Activated CD8-positive, alpha-beta memory T cell treated with anti-CD3 and anti-CD28 coated beads for 1 hour (primary cell): Measurements from ENCODE around the gene TBC1D1.

Experiments
- DNase-seq, 2 donors: peaks; one replicate each; pipeline ENCODE4 v3.0.0-alpha.2; 2020; ENCODE audit warnings: low read depth in 1 of 2; ENCODE audit errors: extremely low read depth in 1 of 2

The TBC1D1 gene

GRCh38 chr4:38045289-38045988, 154.6 kb downstream of the TBC1D1 start:
- DNase-seq = no peak

DNA sequence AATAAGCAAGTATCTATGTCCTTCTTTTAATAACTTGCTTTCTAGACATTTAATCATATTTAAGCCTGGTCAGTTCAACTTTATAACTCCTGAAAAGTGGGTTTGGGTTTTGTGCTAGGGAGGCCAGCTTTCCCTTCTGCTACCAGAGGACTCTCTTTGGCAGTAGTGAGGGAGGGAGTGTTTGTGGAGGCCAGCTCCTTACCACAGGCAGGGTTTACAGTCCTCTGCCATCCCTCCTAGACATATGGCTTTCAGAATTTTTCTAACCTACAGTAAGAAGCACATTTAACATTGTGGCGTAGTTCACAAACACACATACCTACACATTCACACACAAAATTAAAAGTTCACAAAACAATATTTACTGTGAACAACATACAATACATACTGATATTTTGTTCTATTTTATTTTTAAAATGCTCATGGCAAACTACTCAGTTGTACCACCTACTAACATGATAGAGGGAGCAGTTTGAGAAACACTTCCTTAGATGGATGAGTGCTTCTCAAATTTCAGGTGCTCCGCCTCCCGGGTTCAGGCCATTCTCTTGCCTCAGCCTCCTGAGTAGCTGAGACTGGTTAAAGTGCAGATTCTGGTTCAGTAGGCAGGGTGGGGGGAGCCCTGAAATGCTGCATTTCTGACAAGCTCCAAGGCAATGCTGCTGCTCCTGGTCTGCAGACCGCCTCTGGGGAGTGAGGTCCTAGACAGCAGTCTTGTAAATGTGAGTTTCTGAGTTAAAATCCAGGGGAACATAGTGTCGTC, 156.0 kb downstream of the TBC1D1 start:
- no peak for DNase-seq

GRCh38 chr4:38049545-38050170, 158.8 kb downstream of the TBC1D1 start:
- no peak for DNase-seq

GRCh38 chr4:38050560-38051350, 159.9 kb downstream of the TBC1D1 start:
- DNase-seq = no peak

DNA sequence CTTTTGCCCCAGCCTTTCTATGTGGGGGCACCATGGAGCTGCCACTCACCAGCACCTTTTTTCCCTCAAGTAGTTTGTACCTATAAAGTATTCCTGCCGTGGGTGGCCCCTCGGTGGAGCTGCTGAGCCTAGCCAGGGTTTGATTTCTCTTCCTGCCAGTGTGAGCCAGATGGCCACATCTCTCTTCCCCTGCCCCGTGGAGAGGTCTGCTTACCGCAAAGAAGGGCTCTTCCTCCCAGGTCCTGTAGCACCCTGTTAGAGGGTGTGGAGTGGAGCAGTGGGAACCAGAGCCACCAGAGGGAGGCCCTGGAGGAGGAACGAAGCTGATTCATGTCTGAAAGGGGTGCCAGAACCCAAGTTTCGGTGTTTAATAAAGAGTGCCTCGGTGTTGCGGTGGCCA, 164.7 kb downstream of the TBC1D1 start:
- DNase-seq = no peak

- DNase-seq = no peak
Observed at GRCh38 chr4:38056011-38056685, 165.3 kb downstream of the TBC1D1 start.

- DNase-seq = no peak
Observed at GRCh38 chr4:38058151-38058550, 167.3 kb downstream of the TBC1D1 start.

DNA sequence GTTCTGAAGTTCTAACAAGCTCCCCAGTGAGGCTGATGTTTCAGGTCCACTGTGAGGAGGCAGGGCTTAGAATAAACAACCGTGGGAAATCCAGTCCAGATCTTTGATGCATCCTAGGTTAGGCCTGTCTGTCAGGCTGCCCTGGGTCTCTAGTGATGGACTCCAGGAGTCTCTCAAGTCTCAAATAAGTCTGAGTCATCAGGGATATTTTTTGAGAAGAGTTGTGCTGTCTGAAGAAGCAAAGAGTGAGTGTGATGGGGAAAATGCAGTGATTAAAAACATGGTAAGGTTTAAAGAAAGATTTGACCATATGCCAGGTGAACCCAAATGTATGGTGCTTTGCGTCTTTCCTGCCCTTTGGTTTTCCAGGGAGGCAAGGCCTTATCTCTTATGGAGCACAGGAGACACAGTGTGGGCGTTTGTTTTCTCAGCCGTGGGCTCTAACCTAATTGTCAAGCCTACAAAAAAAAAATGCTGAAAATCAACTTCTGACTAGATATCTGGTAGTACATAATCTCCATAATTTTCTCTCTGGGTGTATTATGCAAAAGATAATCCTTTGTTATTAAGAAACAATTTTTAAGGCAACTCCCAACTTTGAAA, 170.0 kb downstream of the TBC1D1 start:
- no peak for DNase-seq

- peak; percentile 14 to 35 for DNase-seq
Observed at GRCh38 chr4:38062088-38062775, 171.3 kb downstream of the TBC1D1 start.

- no peak for DNase-seq
Observed at GRCh38 chr4:38062776-38063097, 171.9 kb downstream of the TBC1D1 start.

DNA sequence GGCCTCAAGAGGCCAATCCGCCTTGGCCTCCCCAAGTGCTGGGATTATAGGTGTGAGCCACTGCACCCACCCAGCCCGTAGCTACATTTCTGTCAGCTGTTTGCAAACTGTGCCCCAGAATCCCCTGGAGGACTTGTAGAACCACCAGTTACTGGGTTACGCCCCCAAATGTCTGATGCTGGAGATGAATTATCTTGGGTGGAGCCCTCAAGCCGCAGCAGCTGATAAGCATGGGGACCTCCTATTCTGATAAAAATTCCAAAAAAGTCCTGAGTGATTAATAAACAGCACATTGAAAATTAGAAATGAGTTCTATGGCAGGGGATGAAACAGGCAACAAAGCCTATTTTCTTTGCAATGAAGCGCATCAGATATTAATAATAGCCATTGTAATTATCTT, 174.3 kb downstream of the TBC1D1 start:
- no peak for DNase-seq

DNA sequence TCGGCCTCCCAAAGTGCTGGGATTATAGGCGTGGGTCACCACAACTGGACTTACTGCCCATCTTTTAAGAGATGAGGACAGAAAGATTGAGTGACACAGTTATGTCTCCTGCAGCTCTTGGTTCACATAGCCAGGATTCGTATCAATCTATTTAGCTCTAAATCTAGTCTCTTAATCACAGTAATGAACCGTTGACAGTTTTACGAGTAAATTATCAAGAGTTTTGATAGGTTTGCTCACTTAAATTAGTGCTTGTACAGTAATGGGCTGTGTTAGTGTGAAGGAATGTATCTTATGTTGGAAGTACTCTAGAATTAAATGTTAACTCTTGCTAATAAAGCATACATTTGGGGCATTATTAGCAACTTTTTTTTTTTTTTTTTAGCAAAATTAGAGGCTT, 175.0 kb downstream of the TBC1D1 start:
- DNase-seq = no peak

DNA sequence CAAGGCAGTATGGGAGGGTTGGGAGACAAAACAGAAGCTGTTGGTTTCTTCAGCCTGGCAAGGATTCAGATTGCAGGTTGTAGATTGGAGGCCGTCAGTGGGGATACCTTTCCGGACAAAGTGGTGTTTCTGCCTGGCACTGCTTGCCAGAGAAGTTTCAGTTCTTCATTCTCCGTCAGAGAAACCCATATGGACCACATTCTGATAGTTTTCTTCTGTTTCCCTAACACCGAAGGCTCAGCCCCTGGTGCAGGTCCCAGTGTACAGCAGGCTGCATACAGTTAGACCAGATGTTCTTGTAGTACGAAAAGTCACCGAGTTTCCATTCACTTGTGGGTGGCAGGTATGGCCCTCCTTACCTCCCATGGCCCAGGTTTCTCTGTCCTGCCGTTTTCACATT, 176.6 kb downstream of the TBC1D1 start:
- DNase-seq = no peak

DNA sequence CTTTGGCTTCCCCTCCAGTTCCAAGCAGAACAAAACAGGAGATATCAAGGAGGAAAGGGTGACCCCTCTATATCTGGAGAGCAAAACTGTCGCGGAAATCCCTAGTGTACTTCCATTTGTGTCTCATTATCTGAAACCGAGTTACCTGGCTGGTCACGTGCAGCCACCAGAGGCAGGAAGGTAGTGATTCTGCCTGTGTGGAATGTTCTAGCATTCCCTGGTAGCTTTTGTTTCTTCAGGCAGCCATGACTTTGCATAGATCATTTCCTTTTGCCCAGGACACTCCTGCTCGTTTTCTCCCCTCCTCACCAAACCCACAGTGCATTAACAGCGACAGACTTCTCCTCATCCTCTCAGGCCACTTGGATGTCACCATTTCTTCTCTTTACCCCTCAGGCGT, 177.2 kb downstream of the TBC1D1 start:
- DNase-seq = no peak

DNA sequence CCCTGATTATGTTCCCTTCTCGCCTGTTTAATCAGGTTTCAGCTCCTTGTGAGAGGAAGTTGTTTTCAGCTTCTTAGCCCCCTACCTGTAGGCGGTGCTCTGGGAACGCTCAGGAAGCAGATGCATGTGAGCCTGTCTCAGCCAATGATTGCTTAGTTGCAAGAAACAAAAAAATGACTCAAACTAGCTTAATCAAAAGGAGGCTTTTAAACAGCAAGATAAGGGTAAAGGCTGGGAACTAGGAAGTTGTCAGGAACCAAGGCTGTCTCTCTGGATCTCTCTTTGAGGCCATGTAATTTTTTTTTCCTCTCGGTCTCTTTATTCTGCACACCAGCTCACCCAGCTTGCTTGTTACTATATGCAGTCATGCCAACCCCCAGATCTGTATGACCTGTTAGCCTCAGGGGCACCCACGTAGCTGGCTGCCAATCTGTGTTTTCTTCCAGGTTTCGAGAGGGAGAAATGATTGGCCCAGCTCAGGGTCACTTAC, 178.4 kb downstream of the TBC1D1 start:
- no peak for DNase-seq

DNA sequence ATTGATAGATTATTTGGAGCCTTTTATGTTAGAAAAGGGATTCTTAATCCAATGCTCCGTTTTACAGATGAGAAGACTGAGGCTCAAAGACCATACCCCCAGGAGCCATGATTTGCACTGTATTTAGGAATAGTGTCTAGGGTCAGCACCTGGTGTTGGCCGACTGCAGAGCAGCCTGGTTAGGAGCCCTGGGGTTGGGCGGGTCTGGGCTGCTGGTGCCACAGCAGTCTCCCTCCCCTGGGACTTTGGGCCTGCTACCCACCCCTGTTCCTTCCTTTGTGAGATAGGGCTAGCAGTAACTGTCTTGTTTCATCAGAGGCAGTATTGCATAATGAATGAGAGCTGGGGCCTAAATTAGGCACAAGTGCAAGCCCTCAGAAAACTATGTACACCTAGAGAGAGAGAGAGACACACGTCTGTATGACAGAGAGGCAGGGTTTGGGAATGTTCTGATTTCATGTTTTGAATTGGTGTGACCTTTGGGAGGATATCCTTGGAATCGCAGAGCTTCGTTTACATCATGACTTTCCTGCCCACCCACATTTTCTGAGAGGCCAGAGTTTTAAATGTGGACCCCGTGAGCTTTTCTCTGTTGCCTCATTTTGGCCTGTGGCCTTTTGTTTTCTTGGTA, 181.0 kb downstream of the TBC1D1 start:
- no peak for DNase-seq

- DNase-seq = no peak
Observed at GRCh38 chr4:38072578-38072977, 181.7 kb downstream of the TBC1D1 start.

- no peak for DNase-seq
Observed at GRCh38 chr4:38073596-38074234, 182.8 kb downstream of the TBC1D1 start.
